Osteoblast (primary cell): ENCODE data around the gene ZNF185. TPM values are rescaled to one million over a fixed set of nuclear protein-coding genes. Genes with fewer than 3 reads are reported as not detected.

Experiments
- DNase-seq: peaks from one replicate; pipeline ENCODE4 v3.0.0; 2011; ENCODE audit warnings: low spot score, mixed read lengths; ENCODE audit not compliant: insufficient read length; ENCODE audit errors: missing footprints
- H2AFZ ChIP-seq: 2 replicates; pipeline ENCODE4 v1.6.0; 2011; ENCODE audit warnings: mild to moderate bottlenecking, low read length
- H3K27ac ChIP-seq: 2 replicates; pipeline ENCODE4 v1.5.1; 2011; ENCODE audit warnings: mild to moderate bottlenecking, low read depth, low read length, moderate library complexity
- H3K27me3 ChIP-seq: 2 replicates; pipeline ENCODE4 v1.6.0; 2012; ENCODE audit warnings: mild to moderate bottlenecking, control low read depth, inconsistent platforms, low read length, moderate library complexity; ENCODE audit not compliant: insufficient read depth
- H3K36me3 ChIP-seq: 2 replicates; pipeline ENCODE4 v1.5.1; 2011; ENCODE audit warnings: mild to moderate bottlenecking, low read length, control low read depth, moderate library complexity; ENCODE audit not compliant: insufficient read depth
- H3K4me1 ChIP-seq: 2 replicates; pipeline ENCODE4 v1.5.1; 2011; ENCODE audit warnings: mild to moderate bottlenecking, low read length, control low read depth, moderate library complexity; ENCODE audit not compliant: insufficient read depth
- H3K4me2 ChIP-seq: 2 replicates; pipeline ENCODE4 v1.6.0; 2011; ENCODE audit warnings: mild to moderate bottlenecking, low read length; ENCODE audit not compliant: insufficient read depth
- H3K4me3 ChIP-seq: fragments of 200-600 bp; sonication (generic); 3 replicates; pipeline ENCODE4 v1.5.1; 2012; ENCODE audit warnings: mild to moderate bottlenecking, low read length, inconsistent platforms; ENCODE audit not compliant: insufficient read depth
- H3K79me2 ChIP-seq: 2 replicates; pipeline ENCODE4 v1.6.0; 2012; ENCODE audit warnings: mild to moderate bottlenecking, low read length, control low read depth, inconsistent platforms; ENCODE audit not compliant: insufficient read depth
- H3K9me3 ChIP-seq: 2 replicates; pipeline ENCODE4 v1.5.1; 2011; ENCODE audit warnings: low read depth, low read length, control low read depth
- H4K20me1 ChIP-seq: 2 replicates; pipeline ENCODE4 v1.6.0; 2012; ENCODE audit warnings: mild to moderate bottlenecking, low read length, control low read depth; ENCODE audit not compliant: insufficient read depth
- total RNA-seq: library from RNA; depleted of rRNA; stranded (reverse); fragments of >200 nt; gene quantifications from 2 replicates; pipeline ENCODE4 v1.2.3, GENCODE V29; 2012
- TF ChIP-seq, protein P1 (sequence below): IDR thresholded peaks from 2 replicates; pipeline ENCODE4 v1.5.1; 2011; ENCODE audit warnings: mild to moderate bottlenecking, low read depth, low read length, moderate library complexity; ENCODE audit errors: extremely low read depth

Gene ZNF185
- total RNA-seq, 1 donor, result 1.1 TPM

DNA sequence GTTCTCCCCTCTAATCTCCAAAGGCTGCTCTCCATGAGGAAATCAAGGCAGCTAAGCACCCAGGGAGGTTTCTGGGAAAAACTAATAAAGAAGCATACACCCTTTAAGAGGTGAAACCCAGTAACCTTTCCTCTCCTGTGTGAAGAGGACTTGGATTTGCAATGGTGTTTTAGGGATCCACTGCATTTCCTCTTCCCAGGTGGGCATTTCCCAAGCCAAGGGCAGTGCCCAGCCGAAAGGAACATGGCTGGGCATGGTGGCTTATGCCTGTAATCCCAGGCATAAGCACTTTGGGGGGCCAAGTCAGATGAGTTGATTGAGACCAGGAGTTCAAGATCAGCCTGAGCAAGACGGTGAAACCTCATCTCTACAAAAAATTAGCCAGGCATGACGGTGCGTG is 5.4 kb upstream of the ZNF185 start:
- DNase-seq, result peak; percentile 66
- TF ChIP-seq, protein P1, sequence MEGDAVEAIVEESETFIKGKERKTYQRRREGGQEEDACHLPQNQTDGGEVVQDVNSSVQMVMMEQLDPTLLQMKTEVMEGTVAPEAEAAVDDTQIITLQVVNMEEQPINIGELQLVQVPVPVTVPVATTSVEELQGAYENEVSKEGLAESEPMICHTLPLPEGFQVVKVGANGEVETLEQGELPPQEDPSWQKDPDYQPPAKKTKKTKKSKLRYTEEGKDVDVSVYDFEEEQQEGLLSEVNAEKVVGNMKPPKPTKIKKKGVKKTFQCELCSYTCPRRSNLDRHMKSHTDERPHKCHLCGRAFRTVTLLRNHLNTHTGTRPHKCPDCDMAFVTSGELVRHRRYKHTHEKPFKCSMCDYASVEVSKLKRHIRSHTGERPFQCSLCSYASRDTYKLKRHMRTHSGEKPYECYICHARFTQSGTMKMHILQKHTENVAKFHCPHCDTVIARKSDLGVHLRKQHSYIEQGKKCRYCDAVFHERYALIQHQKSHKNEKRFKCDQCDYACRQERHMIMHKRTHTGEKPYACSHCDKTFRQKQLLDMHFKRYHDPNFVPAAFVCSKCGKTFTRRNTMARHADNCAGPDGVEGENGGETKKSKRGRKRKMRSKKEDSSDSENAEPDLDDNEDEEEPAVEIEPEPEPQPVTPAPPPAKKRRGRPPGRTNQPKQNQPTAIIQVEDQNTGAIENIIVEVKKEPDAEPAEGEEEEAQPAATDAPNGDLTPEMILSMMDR, result no peak
- H2AFZ ChIP-seq, result no peak overlapping the region
- no peaks in the 10 kb centered on the region for H4K20me1 ChIP-seq
- no peak overlapping the region for H3K27ac ChIP-seq
- no peak overlapping the region for H3K4me3 ChIP-seq
- peaks cover 7% of the 10 kb centered on the region for H3K4me1 ChIP-seq
- no peaks in the 10 kb centered on the region for H3K9me3 ChIP-seq
- no peaks in the 10 kb centered on the region for H3K79me2 ChIP-seq
- peaks cover 19% of the 10 kb centered on the region for H3K27me3 ChIP-seq
- H3K4me2 ChIP-seq, result no peak overlapping the region
- H3K36me3 ChIP-seq, result no peaks in the 10 kb centered on the region

DNA sequence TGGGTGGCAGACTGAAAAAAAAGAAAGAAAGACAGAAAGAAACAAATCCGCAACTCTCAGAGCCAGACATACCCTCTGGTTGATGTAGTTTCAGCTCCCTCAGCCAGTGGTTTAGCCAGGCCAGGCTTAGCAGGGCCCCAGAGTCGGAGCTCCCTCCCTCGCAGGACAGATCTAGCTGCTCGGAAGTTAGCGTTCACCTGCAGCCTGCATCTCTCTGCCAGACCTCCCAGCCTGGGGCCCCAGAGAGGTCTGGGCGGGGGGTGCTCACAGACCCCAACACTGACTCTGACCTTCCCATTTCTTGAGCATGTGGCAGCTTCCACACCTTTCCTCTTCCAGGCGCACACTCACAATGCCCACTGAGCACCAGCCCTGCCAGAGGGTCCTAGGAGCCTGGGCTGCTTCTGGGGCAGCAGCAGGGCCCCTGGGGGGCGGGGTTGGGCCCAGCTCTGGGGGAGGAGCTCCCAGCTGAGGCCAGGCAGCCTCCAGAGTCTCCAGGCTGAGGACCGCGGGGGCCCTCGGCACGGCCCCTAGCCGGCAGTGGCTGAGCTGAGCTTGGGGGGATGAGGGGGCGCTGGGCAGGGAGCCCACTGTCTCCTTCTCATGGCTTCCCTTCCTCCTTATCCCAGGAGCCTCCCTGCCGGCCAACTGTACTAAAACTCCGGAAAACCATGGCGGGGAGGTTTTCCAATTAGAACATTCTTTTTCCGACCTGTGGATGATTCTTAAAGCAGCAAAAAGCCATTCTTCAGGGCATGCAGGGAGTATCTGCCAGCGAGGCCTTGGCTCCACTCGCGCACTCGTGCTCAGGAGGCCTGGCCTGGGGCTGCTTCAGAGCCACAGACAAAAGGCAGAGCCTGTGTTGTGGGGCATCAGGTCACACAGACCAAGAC is 4.6 kb upstream of the ZNF185 start:
- H3K27me3 ChIP-seq, result peaks cover 19% of the 10 kb centered on the region
- TF ChIP-seq, protein P1, result no peak
- no peak overlapping the region for H3K27ac ChIP-seq
- no peaks in the 10 kb centered on the region for H3K79me2 ChIP-seq
- DNase-seq, result peak; percentile 54
- no peak overlapping the region for H2AFZ ChIP-seq
- no peaks in the 10 kb centered on the region for H4K20me1 ChIP-seq
- no peak overlapping the region for H3K4me2 ChIP-seq
- no peak overlapping the region for H3K4me3 ChIP-seq
- no peaks in the 10 kb centered on the region for H3K9me3 ChIP-seq
- peaks cover 7% of the 10 kb centered on the region for H3K4me1 ChIP-seq
- no peaks in the 10 kb centered on the region for H3K36me3 ChIP-seq

DNA sequence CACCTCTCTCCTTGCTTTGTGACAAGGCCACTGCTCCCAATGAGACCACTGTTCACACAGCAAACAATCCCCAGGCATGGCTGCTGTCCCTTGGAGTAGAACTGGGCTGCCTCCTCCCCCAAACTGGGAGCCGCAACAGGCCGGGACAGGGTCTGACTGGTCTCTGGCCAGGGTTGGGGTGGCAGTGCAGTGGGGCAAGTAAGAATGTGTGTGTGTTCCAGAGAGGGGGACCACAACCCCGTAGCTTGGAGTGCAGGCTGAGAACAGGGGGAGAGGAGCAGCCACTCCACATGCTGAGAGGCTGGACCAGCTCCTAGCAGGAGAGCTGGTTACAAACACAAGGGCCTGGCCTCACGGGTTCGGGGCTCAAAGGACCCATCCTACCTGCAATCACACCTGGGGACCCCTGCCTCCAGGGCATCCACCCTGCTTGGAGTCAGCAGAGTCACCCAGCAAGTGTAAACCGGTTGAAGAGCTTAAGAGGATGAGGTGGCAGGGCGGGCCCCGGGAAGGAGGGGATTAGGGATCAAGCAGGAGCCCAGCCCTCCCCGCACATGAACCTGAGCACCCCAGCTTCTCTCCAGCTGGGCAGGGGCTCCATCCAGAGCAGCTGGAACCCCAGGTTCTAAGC is 3.8 kb upstream of the ZNF185 start:
- TF ChIP-seq, protein P1, result no peak
- H4K20me1 ChIP-seq, result no peaks in the 10 kb centered on the region
- no peak overlapping the region for H3K4me3 ChIP-seq
- no peaks in the 10 kb centered on the region for H3K36me3 ChIP-seq
- peaks cover 16% of the 10 kb centered on the region for H3K27me3 ChIP-seq
- no peak overlapping the region for H3K4me2 ChIP-seq
- H3K79me2 ChIP-seq, result no peaks in the 10 kb centered on the region
- peaks cover 7% of the 10 kb centered on the region for H3K4me1 ChIP-seq
- no peaks in the 10 kb centered on the region for H3K9me3 ChIP-seq
- no peak overlapping the region for H2AFZ ChIP-seq
- no peak overlapping the region for H3K27ac ChIP-seq
- peak; percentile 85 for DNase-seq

DNA sequence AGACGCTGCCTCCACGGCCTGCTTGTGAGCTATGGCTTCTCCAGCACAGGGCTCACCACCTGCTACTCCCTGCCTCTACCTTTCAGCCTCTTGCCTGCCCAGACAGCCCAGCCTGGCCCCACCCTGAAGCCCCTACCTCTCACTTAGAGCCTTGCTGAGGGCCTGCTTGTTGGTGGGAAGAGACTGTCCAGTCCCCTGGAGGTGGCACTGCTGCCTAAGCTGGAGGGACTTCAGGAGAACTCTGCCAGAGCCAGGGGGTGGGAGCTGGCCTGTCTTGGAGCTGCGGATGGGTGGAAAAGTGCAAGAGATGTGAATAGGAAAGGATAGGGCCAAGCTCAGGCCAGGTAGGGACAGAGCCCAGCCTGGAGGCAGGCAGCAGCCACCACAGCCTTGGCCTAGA is 2.7 kb upstream of the ZNF185 start:
- peaks cover 7% of the 10 kb centered on the region for H3K4me1 ChIP-seq

More for the DNA sequence above, 2.7 kb upstream of the ZNF185 start:
- DNase-seq, result no peak
- Histone ChIP-seq H2AFZ (no peak overlapping the region), H3K36me3 (no peaks in the 10 kb centered on the region), H3K4me2 (no peak overlapping the region), H3K27me3 (peaks cover 9% of the 10 kb centered on the region), H3K27ac (no peak overlapping the region), H4K20me1 (no peaks in the 10 kb centered on the region), H3K4me3 (no peak overlapping the region), H3K79me2 (no peaks in the 10 kb centered on the region), H3K9me3 (no peaks in the 10 kb centered on the region)
- TF ChIP-seq, protein P1, result no peak
